MM.1S (cell line): ENCODE measurements around the gene MARK3.

Source experiments
- DNase-seq: peaks from one replicate; pipeline ENCODE4 v3.0.0-alpha.2; 2015
- H2AFZ ChIP-seq: fragments of 300-600 bp; sonication (generic); 2 replicates; pipeline ENCODE4 v1.6.0; 2016; ENCODE audit warnings: antibody characterized with exemption, low read length
- H3F3A ChIP-seq: fragments of 300-600 bp; sonication (generic); 2 replicates; pipeline ENCODE4 v1.6.1; 2016; ENCODE audit warnings: mild to moderate bottlenecking, antibody characterized with exemption, low read length, moderate library complexity, mixed read lengths; ENCODE audit not compliant: insufficient read depth
- H3K27ac ChIP-seq: fragments of 300-600 bp; sonication (generic); 2 replicates; pipeline ENCODE4 v1.5.1; 2016; ENCODE audit warnings: mild to moderate bottlenecking, low read length
- H3K27me3 ChIP-seq: fragments of 300-600 bp; sonication (generic); replicated peaks from 2 replicates; pipeline ENCODE4 v1.6.0; 2016; ENCODE audit warnings: low read length; ENCODE audit not compliant: insufficient read depth
- H3K36me3 ChIP-seq: fragments of 300-600 bp; sonication (generic); replicated peaks from 2 replicates; pipeline ENCODE4 v1.6.1; 2016; ENCODE audit warnings: mild to moderate bottlenecking, low read length, mixed read lengths; ENCODE audit not compliant: insufficient read depth
- H3K4me1 ChIP-seq: fragments of 300-600 bp; sonication (generic); 2 replicates; pipeline ENCODE4 v1.6.1; 2016; ENCODE audit warnings: low read length, mixed read lengths
- H3K4me2 ChIP-seq: fragments of 300-600 bp; sonication (generic); 2 replicates; pipeline ENCODE4 v1.6.0; 2016; ENCODE audit warnings: low read depth, low read length
- H3K4me3 ChIP-seq: fragments of 300-600 bp; sonication (generic); 2 replicates; pipeline ENCODE4 v1.5.1; 2016; ENCODE audit warnings: low read length, mixed read lengths
- H3K79me2 ChIP-seq: fragments of 300-600 bp; sonication (generic); 2 replicates; pipeline ENCODE4 v1.6.1; 2016; ENCODE audit warnings: mixed run types, low read length, mixed read lengths
- H3K9ac ChIP-seq: fragments of 300-600 bp; sonication (generic); 2 replicates; pipeline ENCODE4 v1.6.1; 2016; ENCODE audit warnings: low read length, mixed read lengths
- H3K9me2 ChIP-seq: fragments of 300-600 bp; sonication (generic); replicated peaks from 2 replicates; pipeline ENCODE4 v1.6.1; 2016; ENCODE audit warnings: mild to moderate bottlenecking, low read length, mixed read lengths; ENCODE audit not compliant: insufficient read depth
- H3K9me3 ChIP-seq: fragments of 300-600 bp; sonication (generic); replicated peaks from 2 replicates; pipeline ENCODE4 v1.6.1; 2016; ENCODE audit warnings: mild to moderate bottlenecking, low read length, mixed read lengths; ENCODE audit not compliant: insufficient read depth
- H4K20me1 ChIP-seq: fragments of 300-600 bp; sonication (generic); 2 replicates; pipeline ENCODE4 v1.6.1; 2016; ENCODE audit warnings: mild to moderate bottlenecking, low read length, moderate library complexity, mixed read lengths; ENCODE audit not compliant: insufficient read depth
- CTCF ChIP-seq: fragments of 300-600 bp; sonication (generic); IDR thresholded peaks from 2 replicates; pipeline ENCODE4 v1.5.1; 2016; ENCODE audit warnings: antibody characterized with exemption, low read length, mixed read lengths
- EZH2 ChIP-seq: fragments of 300-600 bp; sonication (generic); optimal IDR thresholded peaks from 2 replicates; pipeline ENCODE3; 2017; ENCODE audit warnings: low read depth, mild to moderate bottlenecking, antibody characterized with exemption, low read length, mixed read lengths
- EZH2phosphoT487 ChIP-seq: fragments of 300-600 bp; sonication (generic); IDR thresholded peaks from 2 replicates; pipeline ENCODE4 v1.6.1; 2018; ENCODE audit warnings: antibody characterized with exemption, low read length

The MARK3 gene

GRCh38 chr14:103433916-103434563 is 48.8 kb downstream of the MARK3 start:
- Histone ChIP-seq H3K27ac (no peak overlapping the region), H3K9me2 (no peaks in the 10 kb centered on the region), H3K36me3 (no peaks in the 10 kb centered on the region), H3K27me3 (no peaks in the 10 kb centered on the region), H3K4me3 (no peak overlapping the region), H3K9me3 (no peaks in the 10 kb centered on the region), H3K4me2 (no peak overlapping the region), H3F3A (no peaks in the 10 kb centered on the region), H3K79me2 (peaks cover 12% of the 10 kb centered on the region), H3K9ac (no peak overlapping the region), H4K20me1 (no peaks in the 10 kb centered on the region), H2AFZ (no peak overlapping the region), H3K4me1 (no peaks in the 10 kb centered on the region)
- no peak for TF ChIP-seq CTCF
- no peak for TF ChIP-seq EZH2phosphoT487
- no peak for TF ChIP-seq EZH2
- no peak for DNase-seq

GRCh38 chr14:103434868-103435442 is 49.7 kb downstream of the MARK3 start:
- H2AFZ ChIP-seq = no peak overlapping the region
- H3F3A ChIP-seq = no peaks in the 10 kb centered on the region
- no peaks in the 10 kb centered on the region for H3K27me3 ChIP-seq
- peaks cover 12% of the 10 kb centered on the region for H3K79me2 ChIP-seq
- no peak overlapping the region for H3K9ac ChIP-seq
- no peaks in the 10 kb centered on the region for H3K4me1 ChIP-seq
- no peak for TF ChIP-seq EZH2
- no peak for TF ChIP-seq EZH2phosphoT487
- no peak for TF ChIP-seq CTCF
- H3K4me2 ChIP-seq = no peak overlapping the region
- no peak for DNase-seq
- H3K36me3 ChIP-seq = no peaks in the 10 kb centered on the region
- H3K4me3 ChIP-seq = no peak overlapping the region
- no peaks in the 10 kb centered on the region for H4K20me1 ChIP-seq
- H3K9me3 ChIP-seq = no peaks in the 10 kb centered on the region
- no peak overlapping the region for H3K27ac ChIP-seq
- H3K9me2 ChIP-seq = no peaks in the 10 kb centered on the region

GRCh38 chr14:103436533-103436932 is 51.3 kb downstream of the MARK3 start:
- H3K27ac ChIP-seq = no peak overlapping the region
- no peak for TF ChIP-seq EZH2
- no peak for TF ChIP-seq EZH2phosphoT487
- TF ChIP-seq CTCF = no peak
- no peaks in the 10 kb centered on the region for H3K9me2 ChIP-seq
- no peaks in the 10 kb centered on the region for H4K20me1 ChIP-seq
- H3F3A ChIP-seq = no peaks in the 10 kb centered on the region
- no peak overlapping the region for H3K4me3 ChIP-seq
- no peaks in the 10 kb centered on the region for H3K36me3 ChIP-seq
- no peak overlapping the region for H3K4me2 ChIP-seq
- H3K27me3 ChIP-seq = no peaks in the 10 kb centered on the region
- H3K79me2 ChIP-seq = peaks cover 6% of the 10 kb centered on the region; the same call in 1 of the 2 replicates
- H2AFZ ChIP-seq = no peak overlapping the region
- H3K4me1 ChIP-seq = no peaks in the 10 kb centered on the region
- no peak for DNase-seq
- no peaks in the 10 kb centered on the region for H3K9me3 ChIP-seq
- no peak overlapping the region for H3K9ac ChIP-seq
